Parathyroid adenoma (tissue), 2 donors: ENCODE measurements around the gene RASA2.

Experiments
- H2AFZ ChIP-seq: fragments of 300-600 bp; sonication (generic); one replicate; pipeline ENCODE4 v1.7.0; 2017; ENCODE audit warnings: antibody characterized with exemption, mild to moderate bottlenecking
- H3K27ac ChIP-seq: fragments of 300-600 bp; sonication (generic); one replicate; pipeline ENCODE4 v1.7.0; 2017
- H3K27me3 ChIP-seq: fragments of 300-600 bp; sonication (generic); one replicate; pipeline ENCODE4 v1.7.0; 2017; ENCODE audit warnings: low read length; ENCODE audit not compliant: control insufficient read depth, insufficient read depth
- H3K36me3 ChIP-seq: fragments of 300-600 bp; sonication (generic); one replicate; pipeline ENCODE4 v1.7.0; 2017; ENCODE audit warnings: low read length; ENCODE audit not compliant: control insufficient read depth, insufficient read depth
- H3K4me1 ChIP-seq: fragments of 300-600 bp; sonication (generic); one replicate; pipeline ENCODE4 v1.7.0; 2017; ENCODE audit warnings: control low read depth
- H3K4me2 ChIP-seq: fragments of 300-600 bp; sonication (generic); one replicate; pipeline ENCODE4 v1.7.0; 2017; ENCODE audit warnings: low read length
- H3K4me3 ChIP-seq: fragments of 300-600 bp; sonication (generic); one replicate; pipeline ENCODE4 v1.7.0; 2017; ENCODE audit warnings: low read depth, low read length
- H3K79me2 ChIP-seq: fragments of 300-600 bp; sonication (generic); one replicate; pipeline ENCODE4 v1.7.0; 2017; ENCODE audit warnings: control low read depth
- H3K9ac ChIP-seq: fragments of 300-600 bp; sonication (generic); one replicate; pipeline ENCODE4 v1.7.0; 2017; ENCODE audit warnings: mild to moderate bottlenecking
- H3K9me3 ChIP-seq: fragments of 300-600 bp; sonication (generic); one replicate; pipeline ENCODE4 v1.7.0; 2017; ENCODE audit warnings: low read length; ENCODE audit not compliant: control insufficient read depth
- CTCF ChIP-seq: fragments of 300-600 bp; sonication (generic); IDR thresholded peaks from one replicate; pipeline ENCODE4 v1.7.0; 2017; ENCODE audit warnings: antibody characterized with exemption, mild to moderate bottlenecking
- donor health status: primary hyperparathyroidism.

The RASA2 gene

GRCh38 chr3:141452773-141453172, 34.1 kb upstream of the RASA2 start:
- no peaks in the 10 kb centered on the region for H3K27me3 ChIP-seq
- H3K27ac ChIP-seq: no peak overlapping the region
- H3K36me3 ChIP-seq: no peaks in the 10 kb centered on the region
- H3K4me1 ChIP-seq: no peaks in the 10 kb centered on the region
- no peak overlapping the region for H3K4me2 ChIP-seq
- H3K79me2 ChIP-seq: peaks cover 5% of the 10 kb centered on the region
- H3K9me3 ChIP-seq: no peaks in the 10 kb centered on the region
- H3K4me3 ChIP-seq: no peak overlapping the region
- TF ChIP-seq CTCF: no peak
- H3K9ac ChIP-seq: no peak overlapping the region
- no peak overlapping the region for H2AFZ ChIP-seq

GRCh38 chr3:141454054-141454453, 32.8 kb upstream of the RASA2 start:
- Histone ChIP-seq H3K9me3 (no peaks in the 10 kb centered on the region), H3K4me2 (no peak overlapping the region), H2AFZ (no peak overlapping the region), H3K36me3 (no peaks in the 10 kb centered on the region), H3K9ac (no peak overlapping the region), H3K27ac (no peak overlapping the region), H3K4me1 (no peaks in the 10 kb centered on the region), H3K27me3 (no peaks in the 10 kb centered on the region), H3K4me3 (no peak overlapping the region), H3K79me2 (peaks cover 5% of the 10 kb centered on the region)
- no peak for TF ChIP-seq CTCF

- H3K4me3 ChIP-seq: no peak overlapping the region
- H3K4me2 ChIP-seq: no peak overlapping the region
- H3K9me3 ChIP-seq: no peaks in the 10 kb centered on the region
- no peaks in the 10 kb centered on the region for H3K27me3 ChIP-seq
- peak overlapping the region; percentile 26 for H2AFZ ChIP-seq
- TF ChIP-seq CTCF: peak; percentile 75
- no peak overlapping the region for H3K9ac ChIP-seq
- no peaks in the 10 kb centered on the region for H3K4me1 ChIP-seq
- H3K27ac ChIP-seq: no peak overlapping the region
- peaks cover 5% of the 10 kb centered on the region for H3K79me2 ChIP-seq
- H3K36me3 ChIP-seq: no peaks in the 10 kb centered on the region
These were observed 31.8 kb upstream of the RASA2 start for GRCh38 chr3:141454906-141455602.

- Histone ChIP-seq H3K4me1 (no peaks in the 10 kb centered on the region), H3K79me2 (peaks cover 5% of the 10 kb centered on the region), H3K27ac (no peak overlapping the region), H3K4me3 (no peak overlapping the region), H3K9ac (no peak overlapping the region), H3K27me3 (no peaks in the 10 kb centered on the region), H2AFZ (no peak overlapping the region), H3K4me2 (no peak overlapping the region), H3K36me3 (no peaks in the 10 kb centered on the region), H3K9me3 (no peaks in the 10 kb centered on the region)
- no peak for TF ChIP-seq CTCF
These were observed 31.1 kb upstream of the RASA2 start for GRCh38 chr3:141455603-141456300.

GRCh38 chr3:141456301-141456625, 30.6 kb upstream of the RASA2 start:
- Histone ChIP-seq H3K4me2 (no peak overlapping the region), H2AFZ (no peak overlapping the region), H3K36me3 (no peaks in the 10 kb centered on the region), H3K9me3 (no peaks in the 10 kb centered on the region), H3K79me2 (peaks cover 5% of the 10 kb centered on the region), H3K4me1 (no peaks in the 10 kb centered on the region), H3K9ac (no peak overlapping the region), H3K27ac (no peak overlapping the region), H3K4me3 (no peak overlapping the region), H3K27me3 (no peaks in the 10 kb centered on the region)
- no peak for TF ChIP-seq CTCF
